ENCODE measurements around the gene DGKI. TPM values are rescaled to one million over a fixed set of nuclear protein-coding genes. Genes with fewer than 3 reads are reported as not detected.

Gene DGKI
- total RNA-seq, 4 donors from 2014 or later = 0.42 to 6.2 (median 2.0) TPM

DNA sequence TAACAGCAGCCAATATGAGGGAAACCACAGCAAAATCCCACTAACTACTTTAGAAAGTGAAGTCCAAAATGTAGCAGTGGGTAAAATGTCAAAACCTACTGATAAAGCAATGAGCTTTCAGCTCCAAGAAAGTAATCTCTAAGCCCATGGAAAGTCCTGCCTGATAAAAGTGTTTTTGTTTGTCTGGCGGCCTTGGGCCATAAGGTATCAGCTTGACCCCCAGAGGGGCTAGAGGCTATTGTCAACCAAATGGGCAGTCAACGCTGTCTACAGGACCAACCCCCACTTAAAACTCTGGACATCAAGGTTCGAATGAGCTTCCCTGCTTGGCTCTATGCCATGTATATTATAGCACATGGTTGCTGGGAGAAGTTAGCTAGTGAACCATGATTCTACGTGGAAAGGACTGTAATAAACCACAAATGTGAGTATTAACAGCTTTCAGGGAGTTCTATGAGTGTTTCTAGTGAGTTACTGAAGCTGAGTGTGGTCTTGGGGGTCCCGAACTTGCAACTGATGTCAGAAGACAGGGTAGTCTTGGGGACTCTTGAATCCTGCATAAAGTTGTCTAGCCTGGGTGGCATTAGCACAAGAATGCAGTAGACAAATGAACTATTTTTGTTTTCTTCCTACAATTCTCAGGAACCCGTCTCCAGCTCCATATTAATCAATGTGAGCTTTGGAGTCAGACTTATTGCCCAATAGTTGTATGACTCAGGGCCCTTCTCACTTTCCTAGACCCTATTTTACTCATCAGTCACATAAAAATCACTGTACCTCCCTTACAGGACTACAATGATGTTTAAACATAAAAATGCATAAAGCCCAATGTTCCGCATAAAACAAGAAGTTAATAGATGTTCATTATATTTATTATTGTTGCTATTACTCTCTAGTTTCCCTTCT, 164.9 kb downstream of the DGKI start:
- no peak overlapping the region for H3K27ac ChIP-seq
- H3K4me3 ChIP-seq = no peak overlapping the region
- peaks cover 4% of the 10 kb centered on the region for H3K4me1 ChIP-seq
- H3K27me3 ChIP-seq = no peaks in the 10 kb centered on the region
- no peak for DNase-seq (ENCODE audit: low spot score in 2 of 2)
- no peak for TF ChIP-seq EP300 (IDR thresholded peaks at IDR 0.05)
- no peaks in the 10 kb centered on the region for H3K36me3 ChIP-seq
- H3K9me3 ChIP-seq = no peaks in the 10 kb centered on the region
- 77% methylated on average over 7 of the region's 7 CpGs for WGBS

- Histone ChIP-seq H3K27me3 (no peaks in the 10 kb centered on the region), H3K9me3 (no peaks in the 10 kb centered on the region), H3K4me1 (no peaks in the 10 kb centered on the region), H3K4me3 (no peak overlapping the region), H3K36me3 (no peaks in the 10 kb centered on the region), H3K27ac (no peak overlapping the region)
- no peak for DNase-seq (ENCODE audit: low spot score in 2 of 2)
- TF ChIP-seq POLR2AphosphoS5 (IDR thresholded peaks at IDR 0.05) = no peak
- no peak for TF ChIP-seq CTCF (IDR thresholded peaks at IDR 0.05)
- no peak for TF ChIP-seq POLR2A (IDR thresholded peaks at IDR 0.05)
- TF ChIP-seq EP300 (IDR thresholded peaks at IDR 0.05) = no peak
- WGBS = 73% methylated on average over 11 of the region's 11 CpGs
Observed at GRCh38 chr7:137674551-137675409, 172.0 kb downstream of the DGKI start.

GRCh38 chr7:137674048-137674447, 172.7 kb downstream of the DGKI start:
- H3K27ac ChIP-seq = no peak overlapping the region
- H3K27me3 ChIP-seq = no peaks in the 10 kb centered on the region
- TF ChIP-seq CTCF (IDR thresholded peaks at IDR 0.05) = no peak
- no peak for TF ChIP-seq POLR2AphosphoS5 (IDR thresholded peaks at IDR 0.05)
- no peak for TF ChIP-seq POLR2A (IDR thresholded peaks at IDR 0.05)
- no peak for TF ChIP-seq EP300 (IDR thresholded peaks at IDR 0.05)
- no peaks in the 10 kb centered on the region for H3K4me1 ChIP-seq
- 61% methylated on average over 3 of the region's 3 CpGs for WGBS
- H3K36me3 ChIP-seq = no peaks in the 10 kb centered on the region
- no peak for DNase-seq (ENCODE audit: low spot score in 2 of 2)
- no peaks in the 10 kb centered on the region for H3K9me3 ChIP-seq
- H3K4me3 ChIP-seq = no peak overlapping the region

- Histone ChIP-seq H3K4me1 (no peaks in the 10 kb centered on the region), H3K36me3 (no peaks in the 10 kb centered on the region), H3K9me3 (no peaks in the 10 kb centered on the region), H3K27ac (no peak overlapping the region), H3K27me3 (no peaks in the 10 kb centered on the region), H3K4me3 (no peak overlapping the region)
- 99% methylated on average over 5 of the region's 5 CpGs for WGBS
- DNase-seq (ENCODE audit: low spot score in 2 of 2) = no peak
- no peak for TF ChIP-seq POLR2A (IDR thresholded peaks at IDR 0.05)
- TF ChIP-seq POLR2AphosphoS5 (IDR thresholded peaks at IDR 0.05) = no peak
- no peak for TF ChIP-seq CTCF (IDR thresholded peaks at IDR 0.05)
- no peak for TF ChIP-seq EP300 (IDR thresholded peaks at IDR 0.05)
Observed at GRCh38 chr7:137671920-137672319, 174.9 kb downstream of the DGKI start.

- no peaks in the 10 kb centered on the region for H3K4me1 ChIP-seq
- TF ChIP-seq POLR2A (IDR thresholded peaks at IDR 0.05) (no peak), CTCF (IDR thresholded peaks at IDR 0.05) (no peak), EP300 (IDR thresholded peaks at IDR 0.05) (no peak), POLR2AphosphoS5 (IDR thresholded peaks at IDR 0.05) (no peak)
- H3K27ac ChIP-seq = no peak overlapping the region
- H3K9me3 ChIP-seq = no peaks in the 10 kb centered on the region
- H3K27me3 ChIP-seq = no peaks in the 10 kb centered on the region
- no peak overlapping the region for H3K4me3 ChIP-seq
- no peaks in the 10 kb centered on the region for H3K36me3 ChIP-seq
- 45% methylated on average over 7 of the region's 7 CpGs for WGBS
- DNase-seq (ENCODE audit: low spot score in 2 of 2) = no peak
Observed at GRCh38 chr7:137670222-137671064, 176.3 kb downstream of the DGKI start.

Data from suprapubic skin (tissue), 4 donors.